AG04449 (cell line): ENCODE data around the gene BCAR3.

Experiments
- CTCF ChIA-PET: fragments of 350-600 bp; formaldehyde crosslinking; extraction: SDS; loops from one replicate; lab custom pipeline; 2021; ENCODE audit warnings: antibody characterized with exemption; lab: Yijun Ruan, JAX
- POLR2A ChIA-PET: fragments of 400-600, 350-600 bp; formaldehyde crosslinking; extraction: SDS; loops from one replicate; lab custom pipeline; 2020; ENCODE audit warnings: antibody characterized with exemption, inconsistent platforms; lab: Yijun Ruan, JAX
- DNase-seq: peaks from one replicate; pipeline ENCODE4 v3.0.0-alpha.2; 2010; ENCODE audit warnings: low read depth, low spot score
- H3K4me3 ChIP-seq: 2 replicates; pipeline ENCODE4 v1.5.1; 2011; ENCODE audit warnings: low read depth, mild to moderate bottlenecking, control low read depth, low read length
- CTCF ChIP-seq: IDR thresholded peaks from one replicate; pipeline ENCODE4 v1.5.1; 2011; ENCODE audit warnings: mild to moderate bottlenecking, moderate library complexity, low read length, control low read depth, inconsistent platforms; ENCODE audit not compliant: insufficient read depth; ENCODE audit errors: missing control alignments

The BCAR3 gene

GRCh38 chr1:93588955-93589354 is 92.7 kb downstream of the BCAR3 start:
- DNase-seq, result no peak

GRCh38 chr1:93588206-93588605 is 93.4 kb downstream of the BCAR3 start:
- no peak for DNase-seq
- POLR2A ChIA-PET, result no interaction called here
- H3K4me3 ChIP-seq, result no peak overlapping the region
- TF ChIP-seq CTCF, result no peak
- CTCF ChIA-PET, result interaction anchor here (0.9 to 1.6 kb wide), 9 partner anchors 8 to 255 kb away, joined by 3 to 6 read pairs (median 4); no protein-coding TSS in a partner anchor

More at GRCh38 chr1:93588955-93589354, 92.7 kb downstream of the BCAR3 start:
- ChIA-PET POLR2A (no interaction called here), CTCF (interaction anchor here (1.1 to 1.6 kb wide), 6 partner anchors 9 to 255 kb away, joined by 3 to 6 read pairs (median 4); no protein-coding TSS in a partner anchor)
- H3K4me3 ChIP-seq, result no peak overlapping the region
- no peak for TF ChIP-seq CTCF

- no peak for TF ChIP-seq CTCF
- ChIA-PET POLR2A (no interaction called here), CTCF (interaction anchor here (0.9 to 1.4 kb wide), 6 partner anchors 16 to 256 kb away, joined by 3 to 6 read pairs (median 4); no protein-coding TSS in a partner anchor)
- no peak for DNase-seq
- no peak overlapping the region for H3K4me3 ChIP-seq
Measured at GRCh38 chr1:93587354-93587753, 94.3 kb downstream of the BCAR3 start.

- DNase-seq, result no peak
- H3K4me3 ChIP-seq, result no peak overlapping the region
- TF ChIP-seq CTCF, result no peak
- CTCF ChIA-PET, result interaction anchor here (0.7 kb wide), 1 partner anchor 228 kb away, joined by 3 read pairs; no protein-coding TSS in a partner anchor
- POLR2A ChIA-PET, result no interaction called here
Measured at GRCh38 chr1:93585059-93585966, 96.3 kb downstream of the BCAR3 start.

- DNase-seq, result no peak
- H3K4me3 ChIP-seq, result no peak overlapping the region
- ChIA-PET POLR2A (no interaction called here), CTCF (interaction anchor here (0.7 kb wide), 1 partner anchor 229 kb away, joined by 3 read pairs; no protein-coding TSS in a partner anchor)
- TF ChIP-seq CTCF, result no peak
Measured at GRCh38 chr1:93584261-93585003, 97.2 kb downstream of the BCAR3 start.
